ENCODE results near the gene MGAT3. TPM values are rescaled to one million over a fixed set of nuclear protein-coding genes. Genes with fewer than 3 reads are reported as not detected.

MGAT3 gene
- total and polyA plus RNA-seq, 2 experiments from 2014 or later = 7.0 to 20.0 TPM

DNA sequence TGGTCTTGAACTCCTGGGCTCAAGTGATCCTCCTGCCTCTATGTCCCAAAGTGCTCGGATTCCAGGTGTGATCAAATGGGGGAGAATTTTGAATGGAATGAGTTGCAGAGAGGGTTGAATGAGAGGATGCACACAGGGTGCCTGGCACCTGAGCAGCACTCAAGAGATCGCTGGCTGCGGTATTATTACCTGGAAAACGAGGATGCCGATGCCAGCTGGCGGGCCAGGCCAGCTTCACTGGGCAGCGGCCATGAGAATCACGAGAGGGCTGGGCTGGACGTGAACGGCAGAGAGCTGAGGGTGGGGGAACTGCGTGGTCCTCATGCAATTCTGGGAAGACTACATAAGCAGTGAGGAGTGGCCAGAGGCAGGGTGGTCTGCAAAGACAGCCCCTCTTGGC is 2.9 kb downstream of the MGAT3 start:
- H3K4me2 ChIP-seq = no peak overlapping the region
- H2AFZ ChIP-seq = no peak overlapping the region
- H3K27me3 ChIP-seq = peaks cover 4% of the 10 kb centered on the region
- H3K36me3 ChIP-seq (replicated peaks; ENCODE audit: insufficient read depth, low read depth) = no peaks in the 10 kb centered on the region
- H3K9me3 ChIP-seq (ENCODE audit: low read depth) = no peaks in the 10 kb centered on the region
- no peak overlapping the region for H3K4me3 ChIP-seq
- no peak for TF ChIP-seq EZH2 (IDR thresholded peaks at IDR 0.05; ENCODE audit: borderline replicate concordance)
- TF ChIP-seq EZH2phosphoT487 (IDR thresholded peaks at IDR 0.05; ENCODE audit: low read depth, severe bottlenecking, unreplicated experiment) = no peak
- TF ChIP-seq, protein P1, sequence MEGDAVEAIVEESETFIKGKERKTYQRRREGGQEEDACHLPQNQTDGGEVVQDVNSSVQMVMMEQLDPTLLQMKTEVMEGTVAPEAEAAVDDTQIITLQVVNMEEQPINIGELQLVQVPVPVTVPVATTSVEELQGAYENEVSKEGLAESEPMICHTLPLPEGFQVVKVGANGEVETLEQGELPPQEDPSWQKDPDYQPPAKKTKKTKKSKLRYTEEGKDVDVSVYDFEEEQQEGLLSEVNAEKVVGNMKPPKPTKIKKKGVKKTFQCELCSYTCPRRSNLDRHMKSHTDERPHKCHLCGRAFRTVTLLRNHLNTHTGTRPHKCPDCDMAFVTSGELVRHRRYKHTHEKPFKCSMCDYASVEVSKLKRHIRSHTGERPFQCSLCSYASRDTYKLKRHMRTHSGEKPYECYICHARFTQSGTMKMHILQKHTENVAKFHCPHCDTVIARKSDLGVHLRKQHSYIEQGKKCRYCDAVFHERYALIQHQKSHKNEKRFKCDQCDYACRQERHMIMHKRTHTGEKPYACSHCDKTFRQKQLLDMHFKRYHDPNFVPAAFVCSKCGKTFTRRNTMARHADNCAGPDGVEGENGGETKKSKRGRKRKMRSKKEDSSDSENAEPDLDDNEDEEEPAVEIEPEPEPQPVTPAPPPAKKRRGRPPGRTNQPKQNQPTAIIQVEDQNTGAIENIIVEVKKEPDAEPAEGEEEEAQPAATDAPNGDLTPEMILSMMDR (IDR thresholded peaks at IDR 0.05; ENCODE audit: poor library complexity) = no peak
- DNase-seq (ENCODE audit: low spot score) = no peak
- peaks cover 16% of the 10 kb centered on the region for H3K4me1 ChIP-seq (ENCODE audit: insufficient read depth)
- H3K79me2 ChIP-seq = peaks cover 68% of the 10 kb centered on the region
- no peaks in the 10 kb centered on the region for H4K20me1 ChIP-seq (ENCODE audit: insufficient read depth, poor library complexity, severe bottlenecking)
- 91% methylated on average over 11 of the region's 11 CpGs for WGBS (ENCODE audit: low lambda C conversion rate, missing lambda C conversion rate)
- no peaks in the 10 kb centered on the region for H3K9me2 ChIP-seq (replicated peaks; ENCODE audit: insufficient read depth)
- no peak overlapping the region for H3K27ac ChIP-seq

DNA sequence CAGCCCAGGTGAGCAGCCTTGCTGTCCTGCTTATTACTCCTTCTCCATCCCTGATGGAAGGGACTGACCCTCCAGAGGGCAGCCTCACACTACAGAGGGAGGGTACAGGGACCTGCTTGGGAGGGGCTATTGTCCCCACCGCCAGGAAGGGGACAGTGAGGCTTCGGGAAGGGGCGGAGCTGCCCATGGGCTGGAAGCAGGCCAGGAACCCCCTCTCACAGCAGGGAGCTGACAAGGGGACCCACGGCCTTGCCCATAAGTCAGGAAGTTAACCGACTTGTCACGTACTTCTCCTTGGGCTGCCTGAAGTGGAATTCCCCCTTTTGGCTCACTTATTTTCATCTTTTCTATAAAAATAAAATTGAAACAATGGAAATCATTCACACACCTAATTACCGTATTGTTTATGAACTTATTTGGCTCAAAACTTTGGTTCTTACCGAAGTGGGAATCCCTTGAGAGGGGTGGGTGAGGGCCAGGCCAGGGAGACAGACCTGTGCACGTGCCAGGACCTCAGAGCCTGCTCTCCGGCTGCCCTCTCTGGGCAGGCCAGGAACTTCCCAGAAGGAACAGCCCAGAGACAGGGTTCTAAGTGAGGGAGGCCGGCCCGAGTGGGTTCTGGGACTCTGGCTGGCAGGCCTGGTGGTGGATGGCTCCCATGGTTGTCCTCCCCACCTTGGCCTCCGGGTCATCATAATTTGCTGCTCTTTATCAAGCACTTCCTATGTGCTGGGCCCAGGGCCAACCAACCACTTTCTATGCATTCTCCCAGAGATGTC is 5.8 kb downstream of the MGAT3 start:
- peak; percentile 48 for DNase-seq (ENCODE audit: low spot score)
- TF ChIP-seq, protein P1 (IDR thresholded peaks at IDR 0.05; ENCODE audit: poor library complexity) = peak; percentile 30
- no peak for TF ChIP-seq EZH2phosphoT487 (IDR thresholded peaks at IDR 0.05; ENCODE audit: low read depth, severe bottlenecking, unreplicated experiment)
- H3K79me2 ChIP-seq = peaks cover 83% of the 10 kb centered on the region
- no peaks in the 10 kb centered on the region for H3K36me3 ChIP-seq (replicated peaks; ENCODE audit: insufficient read depth, low read depth)
- H3K9me3 ChIP-seq (ENCODE audit: low read depth) = no peaks in the 10 kb centered on the region
- H3K4me1 ChIP-seq (ENCODE audit: insufficient read depth) = peaks cover 13% of the 10 kb centered on the region
- no peaks in the 10 kb centered on the region for H4K20me1 ChIP-seq (ENCODE audit: insufficient read depth, poor library complexity, severe bottlenecking)
- no peaks in the 10 kb centered on the region for H3K9me2 ChIP-seq (replicated peaks; ENCODE audit: insufficient read depth)
- WGBS (ENCODE audit: low lambda C conversion rate, missing lambda C conversion rate) = 52% methylated on average over 13 of the region's 13 CpGs
- H3K27me3 ChIP-seq = peaks cover 4% of the 10 kb centered on the region
- H3K4me3 ChIP-seq = no peak overlapping the region
- H3K27ac ChIP-seq = peak overlapping the region; percentile 47
- no peak overlapping the region for H3K4me2 ChIP-seq
- H2AFZ ChIP-seq = no peak overlapping the region

DNA sequence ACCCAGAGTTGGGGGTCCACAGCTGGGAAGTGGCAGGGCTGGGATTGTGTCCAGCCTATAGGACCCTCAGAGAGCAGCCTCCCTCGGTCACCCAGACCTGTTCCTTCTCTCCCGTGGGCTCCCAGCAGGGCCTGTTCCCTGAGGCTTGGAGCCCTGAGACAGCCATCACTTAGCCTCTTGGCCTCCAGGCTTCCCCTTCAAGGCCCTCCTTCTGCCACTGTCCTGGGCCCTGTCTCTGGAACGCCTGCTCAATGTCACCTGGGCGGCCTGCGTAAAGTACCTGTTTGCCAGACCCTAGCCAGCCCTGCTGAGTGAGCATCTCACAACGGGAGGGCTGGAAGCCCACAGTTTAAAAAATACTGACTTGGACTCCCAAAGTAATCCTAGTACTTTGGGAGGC is 6.5 kb downstream of the MGAT3 start:
- 85% methylated on average over 6 of the region's 6 CpGs for WGBS (ENCODE audit: low lambda C conversion rate, missing lambda C conversion rate)
- no peak for DNase-seq (ENCODE audit: low spot score)
- peaks cover 78% of the 10 kb centered on the region for H3K79me2 ChIP-seq
- H2AFZ ChIP-seq = no peak overlapping the region
- H3K27ac ChIP-seq = peak overlapping the region; percentile 47
- H3K36me3 ChIP-seq (replicated peaks; ENCODE audit: insufficient read depth, low read depth) = no peaks in the 10 kb centered on the region
- TF ChIP-seq EZH2phosphoT487 (IDR thresholded peaks at IDR 0.05; ENCODE audit: low read depth, severe bottlenecking, unreplicated experiment) (no peak), EZH2 (IDR thresholded peaks at IDR 0.05; ENCODE audit: borderline replicate concordance) (no peak)
- TF ChIP-seq, protein P1 (IDR thresholded peaks at IDR 0.05; ENCODE audit: poor library complexity) = no peak
- H3K9me2 ChIP-seq (replicated peaks; ENCODE audit: insufficient read depth) = no peaks in the 10 kb centered on the region
- peaks cover 3% of the 10 kb centered on the region for H3K27me3 ChIP-seq
- H3K4me3 ChIP-seq = no peak overlapping the region
- no peak overlapping the region for H3K4me2 ChIP-seq
- H4K20me1 ChIP-seq (ENCODE audit: insufficient read depth, poor library complexity, severe bottlenecking) = no peaks in the 10 kb centered on the region
- H3K9me3 ChIP-seq (ENCODE audit: low read depth) = no peaks in the 10 kb centered on the region
- peaks cover 15% of the 10 kb centered on the region for H3K4me1 ChIP-seq (ENCODE audit: insufficient read depth)
